ENCODE data around the gene TGIF2. TPM values are rescaled to one million over a fixed set of nuclear protein-coding genes. Genes with fewer than 3 reads are reported as not detected.
A peak's percentile ranks its signal among the peaks of the same experiment; 100 is the strongest.

The TGIF2 gene
- total RNA-seq, 1 experiment from 2014 or later = 81.7 TPM

- peak overlapping the region; percentile 10 for H3K27ac ChIP-seq (ENCODE audit: insufficient read length, low read depth, low read length)
- H3K79me1 ChIP-seq (ENCODE audit: insufficient read depth, low read depth, low read length, poor library complexity, severe bottlenecking) = no peaks in the 10 kb centered on the region
- WGBS (ENCODE audit: extremely low coverage, insufficient read length, low lambda C conversion rate) = no CpG with 5 or more reads among the region's 20 CpGs
- peak overlapping the region; percentile 18 for H4K91ac ChIP-seq (ENCODE audit: insufficient read length, low read depth, low read length)
- Mint-ChIP-seq H3K36me3 (ENCODE audit: insufficient read depth in 1 of 3, low read depth in 3 of 3) (peaks cover 1 to 10% (median 5%) of the 10 kb centered on the region in 3 experiments; a peak in 6 of 7 replicates), H3K4me1 (peaks cover 56% of the 10 kb centered on the region in 2 experiments), H3K27ac (peak overlapping the region; percentile 98 to 99 (median 99)), H3K4me3 (peak overlapping the region; percentile 76 to 77), H3K27me3 (ENCODE audit: low read depth) (no peaks in the 10 kb centered on the region), H3K9me3 (no peaks in the 10 kb centered on the region; a peak in 1 of 5 replicates)
- peak overlapping the region; percentile 65 for H3K18ac ChIP-seq (ENCODE audit: insufficient read length, low read depth, low read length)
- H2BK12ac ChIP-seq (ENCODE audit: insufficient read length, low read depth, low read length) = peak overlapping the region; percentile 85
- no peak overlapping the region for H4K8ac ChIP-seq (replicated peaks; ENCODE audit: insufficient read length, low read depth, low read length)
- peaks cover 8% of the 10 kb centered on the region for H3K4me1 ChIP-seq (ENCODE audit: insufficient read depth, low read length)
- peaks cover 30% of the 10 kb centered on the region for H3K23me2 ChIP-seq (ENCODE audit: insufficient read length, low read depth, low read length, poor library complexity, severe bottlenecking)
- no peak overlapping the region for H3K56ac ChIP-seq (ENCODE audit: insufficient read length, low read depth, low read length)
- H2BK15ac ChIP-seq (ENCODE audit: low read depth, low read length) = no peak overlapping the region
- H3K23ac ChIP-seq (ENCODE audit: insufficient read length, low read depth, low read length) = no peak overlapping the region
- H3K4ac ChIP-seq (ENCODE audit: low read depth, low read length) = no peak overlapping the region
- H4K5ac ChIP-seq (ENCODE audit: insufficient read length, low read depth, low read length) = no peak overlapping the region
- no peak overlapping the region for H2BK20ac ChIP-seq (ENCODE audit: low read depth, low read length, poor library complexity, severe bottlenecking)
- H3K14ac ChIP-seq (ENCODE audit: insufficient read depth, low read length) = peak overlapping the region; percentile 93
- peak overlapping the region; percentile 80 for H2BK5ac ChIP-seq (ENCODE audit: insufficient read length, low read length)
- H3K9ac ChIP-seq (ENCODE audit: extremely low read depth, insufficient read length, low read length) = peak overlapping the region; percentile 63
- no peak overlapping the region for H2AFZ ChIP-seq (ENCODE audit: low read length)
- peak; percentile 51 for DNase-seq
- no peak overlapping the region for H3T11ph ChIP-seq (ENCODE audit: low read length)
- peaks cover 7% of the 10 kb centered on the region; the same call in 1 of the 2 replicates for H3K79me2 ChIP-seq (ENCODE audit: insufficient read depth, low read length)
- no peaks in the 10 kb centered on the region for H4K20me1 ChIP-seq (ENCODE audit: control insufficient read depth, insufficient read depth, insufficient read length)
- H3K27me3 ChIP-seq (ENCODE audit: insufficient read depth, low read length) = no peaks in the 10 kb centered on the region
- H3K4me2 ChIP-seq (ENCODE audit: insufficient read depth, insufficient read length, low read length) = peak overlapping the region; percentile 52
- H2AK5ac ChIP-seq (ENCODE audit: insufficient read length, low read length) = no peak overlapping the region
- H2BK120ac ChIP-seq (ENCODE audit: low read depth, low read length, poor library complexity, severe bottlenecking) = no peak overlapping the region
- no peak for TF ChIP-seq CTCF (conservative IDR thresholded peaks at IDR 0.05)
- H3K9me3 ChIP-seq (ENCODE audit: control insufficient read depth, low read depth, low read length) = no peaks in the 10 kb centered on the region
These were observed 695 bp upstream of the TGIF2 start for GRCh38 chr20:36572701-36573102.
